Measurements from ENCODE around the gene CDRT15L2.
"Not testable (repeated sequence)": the region's sequence is repeated elsewhere in the genome, so short reads cannot be mapped to it uniquely, and the experiment has no call there.

CDRT15L2 gene

DNA sequence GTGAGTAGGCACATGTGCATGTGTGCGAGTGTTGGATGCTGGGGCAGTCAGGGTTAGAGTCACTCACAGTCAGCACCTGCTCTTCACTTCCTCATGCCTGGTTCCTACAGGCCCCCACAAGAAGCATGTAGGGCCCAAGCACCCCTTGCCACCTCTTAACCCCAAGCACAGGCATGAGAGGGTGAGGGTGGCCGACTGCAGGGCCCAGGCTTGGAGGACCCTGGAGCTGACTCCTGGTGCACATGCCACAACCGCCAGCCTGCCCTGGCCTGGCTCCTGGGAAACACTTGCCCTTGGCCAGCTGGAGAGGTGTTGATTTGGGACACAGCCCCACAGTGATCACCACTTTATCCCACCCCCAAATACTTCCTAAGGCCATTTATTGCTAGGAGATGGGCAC lies 16.9 kb upstream of the CDRT15L2 start:
- Mint-ChIP-seq H3K9me3 (peaks cover 0 to 3% of the 10 kb centered on the region in 2 donors), H3K4me3 (no peak overlapping the region), H3K27me3 (peaks cover 7 to 10% of the 10 kb centered on the region in 2 donors), H3K36me3 (no peaks in the 10 kb centered on the region), H3K27ac (no peak overlapping the region), H3K4me1 (no peaks in the 10 kb centered on the region)
- ATAC-seq (replicated peaks) (no peak), DNase-seq (no peak)

DNA sequence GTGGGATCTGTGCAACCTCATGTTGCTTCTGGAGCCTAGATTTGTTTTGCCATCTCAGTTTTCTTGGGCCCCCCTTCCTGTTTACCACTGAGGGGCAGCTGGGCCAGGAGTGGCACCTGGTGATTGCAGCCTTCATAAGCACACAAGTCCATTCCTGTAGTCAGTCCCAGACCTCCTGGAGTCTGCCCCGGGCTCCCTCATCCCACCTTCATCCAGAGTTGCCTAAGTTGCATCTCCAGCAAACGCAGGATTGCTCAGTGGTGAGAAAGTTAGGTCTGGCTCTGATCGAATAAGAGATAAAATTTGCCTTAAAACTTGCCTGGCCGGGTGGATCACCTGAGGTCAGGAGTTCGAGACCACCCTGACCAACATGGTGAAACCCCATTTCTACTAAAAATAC lies 14.3 kb upstream of the CDRT15L2 start:
- ATAC-seq (replicated peaks); H3K4me1 Mint-ChIP-seq; H3K9me3 Mint-ChIP-seq; H3K27me3 Mint-ChIP-seq; DNase-seq; H3K36me3 Mint-ChIP-seq; H3K27ac Mint-ChIP-seq; H3K4me3 Mint-ChIP-seq: not testable (repeated sequence)

DNA sequence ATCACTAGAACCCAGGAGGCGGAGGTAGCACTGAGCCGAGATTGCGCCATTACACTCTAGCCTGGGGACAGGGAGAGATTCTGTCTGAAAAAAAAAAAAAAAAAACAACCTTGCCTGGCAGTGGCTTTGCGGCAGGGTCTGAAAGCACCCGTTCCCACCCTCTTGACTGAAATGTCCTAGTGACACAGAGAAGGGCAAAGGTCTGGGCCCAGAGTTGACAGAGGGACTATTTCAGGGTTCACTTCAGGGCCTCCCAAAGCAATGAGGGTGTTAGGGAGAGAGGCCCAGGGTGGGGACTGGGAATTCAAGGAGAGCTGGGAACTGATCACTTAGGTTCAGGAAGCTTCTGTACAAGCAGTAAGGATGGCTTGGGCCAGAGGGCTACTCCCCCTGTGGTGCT lies 13.8 kb upstream of the CDRT15L2 start:
- Mint-ChIP-seq H3K36me3 (no peaks in the 10 kb centered on the region), H3K9me3 (peaks cover 0 to 4% of the 10 kb centered on the region in 2 donors), H3K27ac (no peak overlapping the region), H3K4me3 (no peak overlapping the region), H3K4me1 (no peaks in the 10 kb centered on the region), H3K27me3 (peaks cover 0 to 3% of the 10 kb centered on the region in 2 donors)
- no peak for DNase-seq
- no peak for ATAC-seq (replicated peaks)

DNA sequence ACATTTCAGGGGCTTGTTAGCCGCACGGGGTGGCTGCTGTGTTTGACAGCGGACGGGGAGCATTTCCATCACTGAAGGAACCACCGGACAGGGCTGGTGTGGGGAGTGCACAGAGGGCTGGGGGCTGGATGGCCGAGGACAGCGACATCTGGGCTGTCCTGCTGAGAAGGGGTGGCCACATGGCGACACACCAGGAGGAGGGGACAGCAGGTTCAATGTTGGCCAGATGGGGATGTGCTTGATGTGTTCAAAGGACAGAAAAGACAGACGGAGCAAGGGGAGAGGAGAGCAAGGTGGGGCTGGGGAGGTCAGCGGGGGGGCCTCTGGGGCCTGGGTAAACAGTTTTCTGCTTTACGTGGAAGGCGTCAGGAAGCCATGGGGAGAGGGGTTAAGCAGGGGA lies 12.8 kb upstream of the CDRT15L2 start:
- not testable (repeated sequence) for DNase-seq; H3K27me3 Mint-ChIP-seq; H3K9me3 Mint-ChIP-seq; H3K36me3 Mint-ChIP-seq; H3K4me1 Mint-ChIP-seq; H3K4me3 Mint-ChIP-seq; ATAC-seq (replicated peaks); H3K27ac Mint-ChIP-seq

DNA sequence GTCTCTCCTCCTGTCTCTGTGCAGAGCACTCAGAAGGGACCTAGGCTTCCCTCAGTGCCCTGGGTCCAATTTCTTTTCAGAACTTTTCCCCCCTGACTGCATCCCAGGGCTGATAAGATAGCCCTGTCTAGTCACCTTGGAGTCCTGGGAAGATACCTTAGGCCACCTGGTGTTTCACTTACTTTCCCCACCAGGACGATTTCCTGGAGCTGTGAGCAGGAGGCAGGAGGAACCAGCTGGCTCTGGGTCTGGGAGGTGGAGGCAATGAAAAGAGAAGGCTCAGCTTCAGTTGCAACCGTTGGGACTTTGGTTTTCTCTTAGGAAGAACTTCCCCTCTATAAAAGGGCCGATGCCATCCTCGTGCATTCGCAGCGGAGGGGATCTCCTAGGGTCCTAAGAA lies 12.1 kb upstream of the CDRT15L2 start:
- not testable (repeated sequence) for ATAC-seq (replicated peaks); H3K36me3 Mint-ChIP-seq; H3K4me3 Mint-ChIP-seq; H3K4me1 Mint-ChIP-seq; DNase-seq; H3K27me3 Mint-ChIP-seq; H3K9me3 Mint-ChIP-seq; H3K27ac Mint-ChIP-seq

DNA sequence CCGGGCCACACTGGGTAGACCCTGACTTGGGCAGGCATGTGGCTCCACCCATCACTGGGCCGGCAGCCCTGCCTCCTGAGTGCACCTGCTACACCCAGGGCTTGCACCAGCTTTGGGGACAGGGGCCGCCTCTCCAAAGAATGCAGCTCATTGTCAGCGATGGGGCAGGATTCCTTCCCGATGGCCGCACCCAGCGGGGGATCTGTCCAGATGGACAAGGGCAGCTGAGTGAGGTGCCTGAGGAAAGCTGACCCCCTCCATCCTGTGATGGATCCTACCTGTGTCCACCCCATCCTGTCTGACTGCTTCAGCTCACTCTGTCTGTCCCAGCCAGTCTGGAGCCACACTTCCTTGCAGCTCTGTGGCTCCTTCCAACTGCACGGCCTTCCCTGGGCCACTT lies 10.9 kb upstream of the CDRT15L2 start:
- not testable (repeated sequence) for H3K27ac Mint-ChIP-seq; ATAC-seq (replicated peaks)

DNA sequence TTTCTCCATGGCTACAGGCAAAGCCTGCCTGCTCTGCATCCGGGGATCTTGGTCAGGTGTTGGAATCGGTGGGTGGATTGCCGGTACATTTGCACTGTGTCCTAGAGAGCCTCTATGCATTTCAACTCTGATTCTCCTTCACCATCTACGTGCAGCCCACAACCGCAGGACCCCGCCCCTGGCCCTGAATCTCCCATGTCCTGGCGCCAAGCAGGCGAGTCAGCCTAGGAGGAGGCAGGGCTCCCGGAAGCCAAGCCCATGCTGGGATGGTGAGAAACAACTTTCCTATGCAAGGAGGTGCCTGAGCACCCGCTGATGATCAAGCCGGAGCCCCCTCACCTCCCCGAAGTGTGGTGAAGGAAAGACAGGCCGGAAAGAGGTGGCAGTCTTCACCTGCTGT lies 7.9 kb upstream of the CDRT15L2 start:
- not testable (repeated sequence) for H3K27ac Mint-ChIP-seq; DNase-seq; H3K4me3 Mint-ChIP-seq; H3K4me1 Mint-ChIP-seq; H3K27me3 Mint-ChIP-seq; ATAC-seq (replicated peaks); H3K36me3 Mint-ChIP-seq; H3K9me3 Mint-ChIP-seq

More for the DNA sequence above, 10.9 kb upstream of the CDRT15L2 start:
- H3K4me1 Mint-ChIP-seq, H3K4me3 Mint-ChIP-seq, H3K27me3 Mint-ChIP-seq, H3K36me3 Mint-ChIP-seq, DNase-seq, H3K9me3 Mint-ChIP-seq: not testable (repeated sequence)

DNA sequence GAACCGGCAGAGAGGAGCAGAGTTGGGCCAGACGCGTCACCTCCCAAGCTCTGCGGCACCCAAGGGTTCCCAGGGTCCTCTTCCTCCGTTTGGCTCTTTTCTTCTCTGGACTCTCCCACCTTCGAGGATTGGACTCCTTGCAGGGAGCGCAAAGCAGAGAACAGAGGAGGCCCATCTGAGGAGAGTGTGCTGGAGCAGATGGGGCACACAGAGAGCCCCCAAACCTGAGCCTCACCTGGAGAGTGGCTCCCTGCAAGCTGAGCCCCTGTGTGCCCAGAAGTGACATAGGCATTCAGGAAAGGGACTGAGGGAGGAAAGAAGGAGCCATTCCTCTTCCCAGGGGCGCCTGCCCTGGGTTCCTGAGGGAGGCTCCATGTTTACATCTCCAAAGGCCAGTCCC lies 6.3 kb upstream of the CDRT15L2 start:
- not testable (repeated sequence) for DNase-seq

DNA sequence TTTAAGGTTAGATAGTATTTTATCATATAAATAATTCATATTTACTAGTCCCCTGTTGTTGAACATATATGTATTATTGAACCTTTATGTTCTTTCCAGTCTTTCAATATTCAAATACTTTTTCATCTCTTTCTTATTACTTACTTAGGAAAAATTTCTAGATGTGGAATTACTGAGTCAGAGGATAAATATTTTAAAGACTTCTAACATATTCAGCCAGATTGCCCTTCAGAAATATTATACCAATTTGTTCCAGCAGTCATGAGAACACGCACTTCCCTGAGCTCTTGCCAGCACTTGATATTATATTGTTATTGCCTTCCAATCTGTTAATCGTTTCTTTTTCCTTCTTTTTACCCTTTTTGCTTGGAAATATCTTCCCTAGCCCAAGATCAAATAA lies 4.5 kb upstream of the CDRT15L2 start:
- H3K27ac Mint-ChIP-seq; H3K4me3 Mint-ChIP-seq; H3K4me1 Mint-ChIP-seq; H3K27me3 Mint-ChIP-seq; H3K9me3 Mint-ChIP-seq; H3K36me3 Mint-ChIP-seq; DNase-seq; ATAC-seq (replicated peaks): not testable (repeated sequence)

More for the DNA sequence above, 6.3 kb upstream of the CDRT15L2 start:
- H3K4me1 Mint-ChIP-seq; H3K27ac Mint-ChIP-seq; H3K27me3 Mint-ChIP-seq; H3K36me3 Mint-ChIP-seq; H3K9me3 Mint-ChIP-seq; H3K4me3 Mint-ChIP-seq; ATAC-seq (replicated peaks): not testable (repeated sequence)

DNA sequence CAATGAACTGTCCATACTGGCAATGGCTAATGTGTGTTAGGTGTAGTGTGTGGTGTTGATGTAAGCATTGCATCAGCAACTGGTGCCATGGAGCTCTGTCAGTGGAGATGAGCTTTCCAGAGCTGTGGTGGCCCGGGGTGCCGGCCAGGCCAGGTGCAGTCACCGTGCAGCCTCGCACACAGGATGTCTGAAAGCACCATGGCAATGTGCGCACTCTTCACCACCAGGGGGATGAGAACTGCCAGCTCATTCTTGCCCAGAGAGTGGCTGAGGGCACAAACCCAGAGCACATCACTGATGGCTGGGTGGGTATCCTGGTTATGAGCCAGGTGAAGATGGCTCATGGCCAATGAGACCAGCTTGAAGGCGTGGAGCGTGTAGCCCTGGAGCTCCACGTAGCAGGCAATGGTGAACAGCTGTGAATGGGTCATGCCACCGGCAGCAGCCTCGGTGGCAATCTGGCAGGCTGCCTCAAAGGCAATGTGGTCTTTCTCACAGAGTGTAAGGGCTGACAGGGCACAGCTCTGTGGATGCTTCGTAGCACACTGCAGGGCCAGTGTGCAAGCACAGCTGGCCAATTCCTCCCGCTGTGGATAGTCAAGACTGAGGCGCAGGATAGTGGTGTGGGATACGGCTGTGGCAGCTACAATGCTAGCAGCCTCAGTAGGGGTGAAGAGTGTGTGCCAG lies 4.5 kb downstream of the CDRT15L2 start:
- not testable (repeated sequence) for H3K27ac Mint-ChIP-seq, H3K27me3 Mint-ChIP-seq, DNase-seq, H3K4me3 Mint-ChIP-seq, H3K4me1 Mint-ChIP-seq, H3K9me3 Mint-ChIP-seq, H3K36me3 Mint-ChIP-seq
- ATAC-seq (replicated peaks), result peak in 1 of 2 donors; percentile 42

DNA sequence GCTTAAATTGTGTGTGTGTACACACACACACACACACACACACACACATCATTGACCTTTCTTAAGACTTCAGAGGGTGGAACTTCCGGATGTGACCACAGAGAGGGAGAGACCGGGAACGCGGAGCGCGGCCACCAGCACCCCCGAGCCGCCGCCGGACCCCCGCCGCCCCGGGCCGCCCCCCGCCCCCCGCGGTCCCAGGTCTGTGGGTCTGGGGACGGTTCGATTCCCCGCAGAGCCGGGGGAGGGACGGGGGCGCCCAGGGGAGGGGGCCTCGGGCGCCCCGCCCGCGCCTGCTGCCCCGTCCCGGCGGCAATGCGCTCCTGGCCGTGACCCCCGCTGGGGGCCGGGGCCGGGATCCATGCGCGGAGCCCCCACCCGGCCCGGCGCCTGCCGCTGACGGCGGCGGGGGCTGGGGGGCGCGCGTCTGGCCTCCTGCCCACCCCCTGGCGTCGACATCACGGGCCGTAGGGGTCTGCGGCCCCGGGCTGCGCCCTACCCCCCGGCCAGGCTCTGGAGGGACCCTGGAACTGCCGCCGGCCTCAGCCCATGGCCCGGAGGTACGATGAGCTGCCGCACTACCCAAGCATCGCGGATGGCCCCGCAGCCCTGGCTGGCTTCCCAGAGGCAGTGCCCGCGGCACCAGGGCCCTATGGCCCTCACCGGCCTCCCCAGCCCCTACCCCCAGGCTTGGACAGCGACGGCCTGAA lies 9.4 kb downstream of the CDRT15L2 start:
- not testable (repeated sequence) for H3K27ac Mint-ChIP-seq; H3K4me1 Mint-ChIP-seq; H3K36me3 Mint-ChIP-seq; ATAC-seq (replicated peaks); DNase-seq; H3K9me3 Mint-ChIP-seq
- H3K27me3 Mint-ChIP-seq, result peaks cover 5 to 13% of the 10 kb centered on the region in 2 donors
- H3K4me3 Mint-ChIP-seq, result peak overlapping the region in 1 of 2 donors; percentile 16

DNA sequence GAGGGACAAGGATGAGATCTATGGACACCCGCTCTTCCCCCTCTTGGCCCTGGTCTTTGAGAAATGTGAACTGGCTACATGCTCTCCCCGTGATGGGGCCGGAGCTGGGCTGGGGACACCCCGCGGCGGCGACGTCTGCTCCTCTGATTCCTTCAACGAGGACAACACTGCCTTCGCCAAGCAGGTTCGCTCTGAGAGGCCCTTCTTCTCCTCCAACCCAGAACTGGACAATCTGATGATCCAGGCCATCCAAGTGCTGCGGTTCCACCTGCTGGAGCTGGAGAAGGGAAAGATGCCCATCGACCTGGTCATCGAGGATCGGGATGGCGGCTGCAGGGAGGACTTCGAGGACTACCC lies 9.9 kb downstream of the CDRT15L2 start:
- ATAC-seq (replicated peaks); H3K36me3 Mint-ChIP-seq; H3K9me3 Mint-ChIP-seq; DNase-seq; H3K4me1 Mint-ChIP-seq; H3K27ac Mint-ChIP-seq: not testable (repeated sequence)
- H3K27me3 Mint-ChIP-seq, result peaks cover 5 to 13% of the 10 kb centered on the region in 2 donors
- peak overlapping the region in 1 of 2 donors; percentile 14 for H3K4me3 Mint-ChIP-seq

DNA sequence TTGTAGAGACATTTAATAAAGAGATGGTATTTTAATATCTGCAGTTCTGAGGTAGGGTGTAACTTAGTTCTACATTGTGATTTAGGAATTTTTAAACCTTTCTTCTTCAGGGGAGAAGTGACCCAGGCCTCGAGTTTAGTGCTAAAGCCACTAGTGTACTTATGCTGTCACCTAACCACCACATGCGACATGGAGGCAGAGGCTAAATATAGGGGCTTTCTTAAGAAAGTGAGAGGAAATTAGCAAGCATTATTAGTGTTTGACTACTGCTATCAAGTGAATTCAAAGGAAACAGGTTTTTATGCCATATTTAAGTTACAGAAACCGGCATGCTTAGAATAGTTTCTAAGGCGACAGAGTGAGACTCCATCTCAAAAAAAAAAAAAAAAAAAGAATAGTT lies 11.5 kb downstream of the CDRT15L2 start:
- not testable (repeated sequence) for DNase-seq, H3K4me3 Mint-ChIP-seq, H3K36me3 Mint-ChIP-seq, H3K27ac Mint-ChIP-seq, H3K9me3 Mint-ChIP-seq, H3K4me1 Mint-ChIP-seq
- peak; percentile 75 to 90 for ATAC-seq (replicated peaks)
- peaks cover 0 to 13% of the 10 kb centered on the region in 2 donors for H3K27me3 Mint-ChIP-seq

DNA sequence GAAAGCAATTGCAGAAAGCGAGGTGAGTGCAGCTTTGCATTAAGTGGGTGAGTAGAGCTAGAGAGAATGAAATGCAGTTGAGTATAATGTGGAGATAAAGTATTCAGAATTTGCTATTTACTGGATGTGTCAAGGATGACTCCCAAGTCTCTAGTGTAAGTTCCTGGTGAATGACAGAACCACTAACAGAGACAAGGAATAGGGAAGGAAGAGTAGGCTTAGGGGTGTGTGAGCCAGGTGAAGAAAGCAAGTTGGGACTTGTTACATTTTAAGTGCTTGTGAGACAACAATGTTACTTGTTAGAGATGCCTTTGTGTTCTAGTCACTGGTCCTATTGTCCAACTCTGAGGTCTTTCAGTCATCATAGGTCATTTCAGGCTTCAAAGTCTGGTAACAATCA lies 26.0 kb downstream of the CDRT15L2 start:
- DNase-seq; H3K4me3 Mint-ChIP-seq; H3K36me3 Mint-ChIP-seq; H3K4me1 Mint-ChIP-seq; H3K27me3 Mint-ChIP-seq; H3K27ac Mint-ChIP-seq; ATAC-seq (replicated peaks); H3K9me3 Mint-ChIP-seq: not testable (repeated sequence)

DNA sequence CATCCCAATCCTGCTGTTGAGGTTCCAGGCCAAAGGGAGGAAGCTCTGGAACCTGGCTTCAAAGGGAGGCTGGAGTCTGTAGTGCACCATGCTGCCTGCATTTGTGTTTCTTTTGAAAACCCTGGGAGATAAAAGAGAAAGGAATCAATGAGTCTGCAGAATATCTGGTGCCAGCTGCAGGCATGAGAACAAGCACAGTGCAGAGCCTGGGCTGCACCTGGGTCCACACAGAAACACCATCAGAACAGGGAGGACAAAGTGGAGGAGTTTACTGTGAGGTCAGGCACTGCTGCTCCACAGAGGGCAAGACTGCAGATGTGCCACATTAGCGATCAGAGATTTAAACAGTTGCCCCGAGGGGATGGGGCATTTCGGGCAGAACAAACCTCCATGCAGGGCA lies 30.0 kb downstream of the CDRT15L2 start:
- not testable (repeated sequence) for DNase-seq; H3K27me3 Mint-ChIP-seq; H3K4me1 Mint-ChIP-seq; H3K36me3 Mint-ChIP-seq; H3K4me3 Mint-ChIP-seq; H3K9me3 Mint-ChIP-seq; ATAC-seq (replicated peaks); H3K27ac Mint-ChIP-seq
